Fibroblast of lung (primary cell): ENCODE data around the gene ZNF860. TPM values are rescaled to one million over a fixed set of nuclear protein-coding genes. Genes with fewer than 3 reads are reported as not detected.

ENCODE experiments used
- DNase-seq, 2 donors: peaks; one replicate each; pipeline versions ENCODE4 v3.0.0 to v3.0.0-alpha.2; 2010; ENCODE audit warnings: low read depth in 2 of 2
- H2AFZ ChIP-seq: 2 replicates; pipeline ENCODE4 v1.5.1; 2012; ENCODE audit warnings: low read length, control low read depth, inconsistent platforms
- H3K27ac ChIP-seq: 2 replicates; pipeline ENCODE4 v1.5.1; 2011; ENCODE audit warnings: low read length, control low read depth; ENCODE audit not compliant: insufficient read depth
- H3K27me3 ChIP-seq: 2 replicates; pipeline ENCODE4 v1.5.1; 2011; ENCODE audit warnings: mild to moderate bottlenecking, low read length; ENCODE audit not compliant: control insufficient read depth, insufficient read depth
- H3K36me3 ChIP-seq: 2 replicates; pipeline ENCODE4 v1.5.1; 2011; ENCODE audit warnings: low read length; ENCODE audit not compliant: control insufficient read depth, insufficient read depth
- H3K4me1 ChIP-seq: 2 replicates; pipeline ENCODE4 v1.5.1; 2011; ENCODE audit warnings: low read length; ENCODE audit not compliant: control insufficient read depth, insufficient read depth; ENCODE audit errors: extremely low read depth
- H3K4me2 ChIP-seq: 2 replicates; pipeline ENCODE4 v1.5.1; 2011; ENCODE audit warnings: low read length, control low read depth; ENCODE audit not compliant: insufficient read depth; ENCODE audit errors: extremely low read depth
- H3K4me3 ChIP-seq, 4 experiments: fragments of 200-600 bp in 1 of 4; sonication (generic) in 1 of 4; replicated peaks in 1 of 4; 2 replicates each; pipeline ENCODE4 v1.5.1; 2011 to 2016; ENCODE audit warnings: low read length in 4 of 4, low read depth in 3 of 4, mild to moderate bottlenecking in 3 of 4, control low read depth in 2 of 4, inconsistent platforms in 1 of 4, mixed read lengths in 1 of 4; ENCODE audit not compliant: insufficient read depth in 1 of 4; ENCODE audit errors: control extremely low read depth in 1 of 4
- H3K79me2 ChIP-seq: 2 replicates; pipeline ENCODE4 v1.5.1; 2012; ENCODE audit warnings: mild to moderate bottlenecking, low read length, inconsistent platforms; ENCODE audit not compliant: control insufficient read depth, insufficient read depth
- H3K9ac ChIP-seq: 2 replicates; pipeline ENCODE4 v1.5.1; 2011; ENCODE audit warnings: mild to moderate bottlenecking, low read length, control low read depth; ENCODE audit not compliant: insufficient read depth
- H3K9me3 ChIP-seq: 2 replicates; pipeline ENCODE4 v1.5.1; 2012; ENCODE audit warnings: low read depth, low read length; ENCODE audit not compliant: control insufficient read depth, insufficient read depth
- H4K20me1 ChIP-seq: 2 replicates; pipeline ENCODE4 v1.5.1; 2011; ENCODE audit warnings: low read length; ENCODE audit not compliant: control insufficient read depth, insufficient read depth; ENCODE audit errors: extremely low read depth
- CTCF ChIP-seq, 2 donors: IDR thresholded peaks in 1 of 2; conservative IDR thresholded peaks in 1 of 2; 1 replicate in 1 of 2; 2 replicates in 1 of 2; pipeline ENCODE4 v1.5.1; 2011 to 2012; ENCODE audit warnings: low read length in 2 of 2, control low read depth in 1 of 2, inconsistent platforms in 1 of 2, low read depth in 1 of 2, mild to moderate bottlenecking in 1 of 2
- EZH2 ChIP-seq: IDR thresholded peaks from 2 replicates; pipeline ENCODE4 v1.5.1; 2012; ENCODE audit warnings: low read length, control low read depth, mild to moderate bottlenecking; ENCODE audit errors: missing control alignments
- polyA plus RNA-seq, 2 donors: library from polyadenylated mRNA; depleted of rRNA in 1 of 2; stranded (reverse) in 1 of 2; unstranded in 1 of 2; fragments of >200 nt; gene quantifications; 2 replicates each; pipeline ENCODE4 v1.2.1, GENCODE V29; 2011 to 2012; ENCODE audit warnings: missing spikeins in 1 of 2
- total RNA-seq: library from RNA; depleted of rRNA; stranded (reverse); fragments of >200 nt; gene quantifications from 2 replicates; pipeline ENCODE4 v1.2.1, GENCODE V29; 2014

The ZNF860 gene
- total and polyA plus RNA-seq, 2 donors (not counting 1 experiment from before 2014, with no cell fraction given), result 0.50 to 0.52 TPM

- TF ChIP-seq EZH2, result no peak
- TF ChIP-seq CTCF (conservative IDR thresholded peaks at IDR 0.05 in 1 of 2, IDR thresholded peaks at IDR 0.05 in 1 of 2; ENCODE audit: low read depth in 1 of 2, low read length in 2 of 2), result no peak
- H3K27me3 ChIP-seq, result no peaks in the 10 kb centered on the region
- no peaks in the 10 kb centered on the region for H3K36me3 ChIP-seq
- H3K4me2 ChIP-seq, result no peak overlapping the region
- peaks cover 7% of the 10 kb centered on the region for H3K4me1 ChIP-seq
- no peaks in the 10 kb centered on the region for H3K9me3 ChIP-seq
- H3K9ac ChIP-seq, result no peak overlapping the region
- no peak for DNase-seq
- no peaks in the 10 kb centered on the region for H4K20me1 ChIP-seq
- H3K79me2 ChIP-seq, result no peaks in the 10 kb centered on the region
- H2AFZ ChIP-seq, result no peak overlapping the region
- H3K4me3 ChIP-seq, result no peak overlapping the region
- H3K27ac ChIP-seq, result no peak overlapping the region
These were observed 9.9 kb upstream of the ZNF860 start for GRCh38 chr3:31971607-31972006.

- Histone ChIP-seq H4K20me1 (no peaks in the 10 kb centered on the region), H3K27ac (no peak overlapping the region), H3K79me2 (no peaks in the 10 kb centered on the region), H3K9ac (no peak overlapping the region), H3K27me3 (no peaks in the 10 kb centered on the region), H3K4me2 (no peak overlapping the region), H2AFZ (no peak overlapping the region), H3K4me3 (no peak overlapping the region), H3K9me3 (no peaks in the 10 kb centered on the region), H3K4me1 (peaks cover 7% of the 10 kb centered on the region), H3K36me3 (no peaks in the 10 kb centered on the region)
- TF ChIP-seq CTCF (conservative IDR thresholded peaks at IDR 0.05 in 1 of 2, IDR thresholded peaks at IDR 0.05 in 1 of 2; ENCODE audit: low read depth in 1 of 2, low read length in 2 of 2) (no peak), EZH2 (no peak)
- no peak for DNase-seq
These were observed 8.5 kb upstream of the ZNF860 start for GRCh38 chr3:31973081-31973480.

GRCh38 chr3:31973837-31974236 lies 7.7 kb upstream of the ZNF860 start:
- DNase-seq, result no peak
- Histone ChIP-seq H3K4me2 (no peak overlapping the region), H3K9ac (no peak overlapping the region), H4K20me1 (no peaks in the 10 kb centered on the region), H3K4me3 (no peak overlapping the region), H3K79me2 (no peaks in the 10 kb centered on the region), H3K27ac (no peak overlapping the region), H2AFZ (no peak overlapping the region), H3K9me3 (no peaks in the 10 kb centered on the region), H3K36me3 (no peaks in the 10 kb centered on the region), H3K4me1 (peaks cover 7% of the 10 kb centered on the region), H3K27me3 (no peaks in the 10 kb centered on the region)
- TF ChIP-seq CTCF (conservative IDR thresholded peaks at IDR 0.05 in 1 of 2, IDR thresholded peaks at IDR 0.05 in 1 of 2; ENCODE audit: low read depth in 1 of 2, low read length in 2 of 2), result no peak
- no peak for TF ChIP-seq EZH2
